Measurements from ENCODE around the gene CNIH4.

GRCh38 chr1:224325959-224326358 lies 30.7 kb upstream of the CNIH4 start:
- TF ChIP-seq, protein P1, sequence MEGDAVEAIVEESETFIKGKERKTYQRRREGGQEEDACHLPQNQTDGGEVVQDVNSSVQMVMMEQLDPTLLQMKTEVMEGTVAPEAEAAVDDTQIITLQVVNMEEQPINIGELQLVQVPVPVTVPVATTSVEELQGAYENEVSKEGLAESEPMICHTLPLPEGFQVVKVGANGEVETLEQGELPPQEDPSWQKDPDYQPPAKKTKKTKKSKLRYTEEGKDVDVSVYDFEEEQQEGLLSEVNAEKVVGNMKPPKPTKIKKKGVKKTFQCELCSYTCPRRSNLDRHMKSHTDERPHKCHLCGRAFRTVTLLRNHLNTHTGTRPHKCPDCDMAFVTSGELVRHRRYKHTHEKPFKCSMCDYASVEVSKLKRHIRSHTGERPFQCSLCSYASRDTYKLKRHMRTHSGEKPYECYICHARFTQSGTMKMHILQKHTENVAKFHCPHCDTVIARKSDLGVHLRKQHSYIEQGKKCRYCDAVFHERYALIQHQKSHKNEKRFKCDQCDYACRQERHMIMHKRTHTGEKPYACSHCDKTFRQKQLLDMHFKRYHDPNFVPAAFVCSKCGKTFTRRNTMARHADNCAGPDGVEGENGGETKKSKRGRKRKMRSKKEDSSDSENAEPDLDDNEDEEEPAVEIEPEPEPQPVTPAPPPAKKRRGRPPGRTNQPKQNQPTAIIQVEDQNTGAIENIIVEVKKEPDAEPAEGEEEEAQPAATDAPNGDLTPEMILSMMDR (conservative IDR thresholded peaks at IDR 0.05; ENCODE audit: low read depth in 2 of 2) = no peak
- TF ChIP-seq EZH2 (IDR thresholded peaks at IDR 0.05; ENCODE audit: low read depth, unreplicated experiment) (no peak), CREB1 (CRISPR knock-in tag; IDR thresholded peaks at IDR 0.05; ENCODE audit: low read depth) (no peak), EZH2phosphoT487 (IDR thresholded peaks at IDR 0.05; ENCODE audit: unreplicated experiment) (no peak), REST (IDR thresholded peaks at IDR 0.05; ENCODE audit: unreplicated experiment) (no peak)
